ENCODE results near the gene VASP.

DNA sequence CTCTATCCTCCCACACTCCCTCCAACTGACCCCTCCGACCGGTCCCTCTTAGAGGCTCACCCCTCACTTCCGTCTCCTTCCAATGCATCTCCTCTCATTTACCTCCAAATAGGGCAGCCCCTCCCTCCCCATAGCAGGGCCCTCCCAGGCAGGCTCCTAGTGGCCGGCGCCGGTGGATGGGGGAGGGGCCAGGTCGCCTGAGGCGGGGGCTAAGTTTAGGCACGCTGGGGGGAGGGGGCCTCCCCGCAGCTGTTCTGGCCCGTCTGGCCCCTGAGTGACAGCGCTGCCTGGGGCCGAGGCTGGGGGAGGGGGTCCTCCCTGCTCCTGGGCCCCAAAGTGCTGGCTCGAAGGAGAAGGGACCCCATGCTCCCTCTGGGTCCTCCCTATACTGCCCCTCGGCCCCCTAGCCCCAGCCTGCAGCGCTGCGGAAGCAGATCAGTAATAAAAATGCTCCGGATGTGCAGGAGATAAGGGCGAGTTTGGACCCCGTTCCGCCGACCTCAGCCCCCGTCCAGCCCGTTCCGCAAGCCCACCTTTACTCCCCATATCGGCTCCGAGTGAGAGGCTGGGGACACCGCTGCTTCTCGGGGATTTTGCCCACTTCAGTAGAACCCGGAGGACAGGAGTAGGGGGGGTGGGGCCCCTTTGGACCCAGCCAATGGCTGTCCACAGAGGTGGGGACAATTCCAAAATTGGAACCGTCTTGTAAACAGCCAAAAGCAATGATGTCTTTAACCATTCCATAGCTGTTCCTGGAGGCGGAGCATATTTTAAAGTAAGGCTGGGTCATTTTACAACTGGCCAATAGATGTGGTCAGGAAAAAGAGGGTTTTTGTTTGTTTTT, 14.4 kb upstream of the VASP start:
- no peak for TF ChIP-seq POLR2A (IDR thresholded peaks at IDR 0.05)
- TF ChIP-seq, protein P1, sequence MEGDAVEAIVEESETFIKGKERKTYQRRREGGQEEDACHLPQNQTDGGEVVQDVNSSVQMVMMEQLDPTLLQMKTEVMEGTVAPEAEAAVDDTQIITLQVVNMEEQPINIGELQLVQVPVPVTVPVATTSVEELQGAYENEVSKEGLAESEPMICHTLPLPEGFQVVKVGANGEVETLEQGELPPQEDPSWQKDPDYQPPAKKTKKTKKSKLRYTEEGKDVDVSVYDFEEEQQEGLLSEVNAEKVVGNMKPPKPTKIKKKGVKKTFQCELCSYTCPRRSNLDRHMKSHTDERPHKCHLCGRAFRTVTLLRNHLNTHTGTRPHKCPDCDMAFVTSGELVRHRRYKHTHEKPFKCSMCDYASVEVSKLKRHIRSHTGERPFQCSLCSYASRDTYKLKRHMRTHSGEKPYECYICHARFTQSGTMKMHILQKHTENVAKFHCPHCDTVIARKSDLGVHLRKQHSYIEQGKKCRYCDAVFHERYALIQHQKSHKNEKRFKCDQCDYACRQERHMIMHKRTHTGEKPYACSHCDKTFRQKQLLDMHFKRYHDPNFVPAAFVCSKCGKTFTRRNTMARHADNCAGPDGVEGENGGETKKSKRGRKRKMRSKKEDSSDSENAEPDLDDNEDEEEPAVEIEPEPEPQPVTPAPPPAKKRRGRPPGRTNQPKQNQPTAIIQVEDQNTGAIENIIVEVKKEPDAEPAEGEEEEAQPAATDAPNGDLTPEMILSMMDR (IDR thresholded peaks at IDR 0.05), result no peak
- no peak for TF ChIP-seq POLR2AphosphoS5 (IDR thresholded peaks at IDR 0.05)

All from gastroesophageal sphincter (tissue), 3 donors.